GM12878 (cell line): ENCODE results near the gene MAPRE3. TPM values are rescaled to one million over a fixed set of nuclear protein-coding genes. Genes with fewer than 3 reads are reported as not detected.

Source experiments
- CEBPB ChIP-seq, 2 experiments: fragments of 150-350 bp in 1 of 2; IDR thresholded peaks; 2 replicates each; pipeline ENCODE4 v1.6.1; 2012 to 2014; ENCODE audit warnings: low read depth in 2 of 2, low read length in 2 of 2, borderline replicate concordance in 1 of 2, inconsistent platforms in 1 of 2
- CREB1 ChIP-seq: IDR thresholded peaks from 2 replicates; pipeline ENCODE4 v1.6.1; 2012; ENCODE audit warnings: low read depth, mild to moderate bottlenecking, inconsistent platforms
- CREM ChIP-seq: IDR thresholded peaks from 2 replicates; pipeline ENCODE4 v1.6.1; 2014; ENCODE audit warnings: antibody characterized with exemption, low read depth
- EP300 ChIP-seq, 2 experiments: fragments of 150-350 bp in 1 of 2; IDR thresholded peaks; 2 replicates each; pipeline ENCODE4 v1.6.1; 2011 to 2012; ENCODE audit warnings: low read depth in 2 of 2, low read length in 2 of 2, borderline replicate concordance in 1 of 2, improper control_type of control experiment in 1 of 2, inconsistent platforms in 1 of 2; ENCODE audit not compliant: control insufficient read depth in 1 of 2
- HDGF ChIP-seq: fragments of 450-650 bp; IDR thresholded peaks from 2 replicates; pipeline ENCODE4 v1.6.1; 2016; ENCODE audit warnings: antibody characterized with exemption
- PAX5 ChIP-seq: IDR thresholded peaks from 2 replicates; pipeline ENCODE4 v1.6.1; 2011; ENCODE audit warnings: low read depth, low read length, borderline replicate concordance
- POLR2AphosphoS5 ChIP-seq: IDR thresholded peaks from 2 replicates; pipeline ENCODE4 v1.6.1; 2011; ENCODE audit warnings: mild to moderate bottlenecking, low read length, inconsistent platforms
- RCOR1 ChIP-seq: conservative IDR thresholded peaks from 2 replicates; pipeline ENCODE4 v1.6.1; 2012; ENCODE audit warnings: low read depth, low read length, improper control_type of control experiment
- SIN3A ChIP-seq: IDR thresholded peaks from 2 replicates; pipeline ENCODE4 v1.6.1; 2012; ENCODE audit warnings: low read depth, low read length, improper control_type of control experiment
- SMARCA5 ChIP-seq: fragments of 450-650 bp; IDR thresholded peaks from 2 replicates; pipeline ENCODE4 v1.6.1; 2017; ENCODE audit warnings: mild to moderate bottlenecking
- SREBF1 ChIP-seq: IDR thresholded peaks from 2 replicates; pipeline ENCODE4 v1.6.1; 2012; ENCODE audit warnings: mild to moderate bottlenecking, low read length
- ZSCAN29 ChIP-seq: fragments of 450-650 bp; IDR thresholded peaks from 2 replicates; pipeline ENCODE4 v1.6.1; 2017; ENCODE audit warnings: mild to moderate bottlenecking, moderate library complexity
- polyA plus RNA-seq, 11 experiments: library from polyadenylated mRNA; depleted of rRNA in 4 of 11; unstranded in 6 of 11; stranded (reverse) in 5 of 11; fragments of >200 nt; fragmentation: Nextera tagmentation in 4 of 11; fragmentation: Illumina TruSeq in 1 of 11; extraction: Ambion mirVana in 4 of 11; extraction: Trizol in 1 of 11; gene quantifications; 1 replicate in 1 of 11; 2 replicates in 10 of 11; pipeline versions ENCODE4 v1.2.1 to v1.2.3, GENCODE V29; 2011 to 2016; ENCODE audit warnings: inconsistent platforms in 2 of 11, missing spikeins in 2 of 11, low read depth in 1 of 11
- total RNA-seq, 4 experiments: library from RNA; depleted of rRNA in 3 of 4; stranded (reverse); fragments of >200 nt in 3 of 4; fragmentation: Illumina TruSeq in 1 of 4; extraction: Trizol in 1 of 4; gene quantifications; 2 replicates each; pipeline versions ENCODE4 v1.2.1 to v1.2.3, GENCODE V29; 2013 to 2021
- TF ChIP-seq, protein P1 (sequence below): fragments of 450-650 bp; IDR thresholded peaks from 2 replicates; pipeline ENCODE4 v1.6.1; 2017; ENCODE audit warnings: mild to moderate bottlenecking, moderate library complexity
- TF ChIP-seq, protein P2 (sequence below): fragments of 450-650 bp; IDR thresholded peaks from 2 replicates; pipeline ENCODE4 v1.6.1; 2017; ENCODE audit warnings: mild to moderate bottlenecking, moderate library complexity
- TF ChIP-seq, protein P3 (sequence below): fragments of 450-650 bp; IDR thresholded peaks from 2 replicates; pipeline ENCODE4 v1.6.1; 2017; ENCODE audit warnings: mild to moderate bottlenecking, low read depth, inconsistent platforms; ENCODE audit not compliant: poor library complexity, severe bottlenecking
- TF ChIP-seq, protein P4 (sequence below): IDR thresholded peaks from 2 replicates; pipeline ENCODE4 v1.6.1; 2012; ENCODE audit warnings: low read depth, low read length, improper control_type of control experiment

Gene MAPRE3
- total and polyA plus RNA-seq, 10 of the 15 experiments (the other 5 are each of a cell fraction or from before 2014, with no cell fraction given): 0.03 to 1.3 (median 0.73) TPM; not detected in 1

DNA sequence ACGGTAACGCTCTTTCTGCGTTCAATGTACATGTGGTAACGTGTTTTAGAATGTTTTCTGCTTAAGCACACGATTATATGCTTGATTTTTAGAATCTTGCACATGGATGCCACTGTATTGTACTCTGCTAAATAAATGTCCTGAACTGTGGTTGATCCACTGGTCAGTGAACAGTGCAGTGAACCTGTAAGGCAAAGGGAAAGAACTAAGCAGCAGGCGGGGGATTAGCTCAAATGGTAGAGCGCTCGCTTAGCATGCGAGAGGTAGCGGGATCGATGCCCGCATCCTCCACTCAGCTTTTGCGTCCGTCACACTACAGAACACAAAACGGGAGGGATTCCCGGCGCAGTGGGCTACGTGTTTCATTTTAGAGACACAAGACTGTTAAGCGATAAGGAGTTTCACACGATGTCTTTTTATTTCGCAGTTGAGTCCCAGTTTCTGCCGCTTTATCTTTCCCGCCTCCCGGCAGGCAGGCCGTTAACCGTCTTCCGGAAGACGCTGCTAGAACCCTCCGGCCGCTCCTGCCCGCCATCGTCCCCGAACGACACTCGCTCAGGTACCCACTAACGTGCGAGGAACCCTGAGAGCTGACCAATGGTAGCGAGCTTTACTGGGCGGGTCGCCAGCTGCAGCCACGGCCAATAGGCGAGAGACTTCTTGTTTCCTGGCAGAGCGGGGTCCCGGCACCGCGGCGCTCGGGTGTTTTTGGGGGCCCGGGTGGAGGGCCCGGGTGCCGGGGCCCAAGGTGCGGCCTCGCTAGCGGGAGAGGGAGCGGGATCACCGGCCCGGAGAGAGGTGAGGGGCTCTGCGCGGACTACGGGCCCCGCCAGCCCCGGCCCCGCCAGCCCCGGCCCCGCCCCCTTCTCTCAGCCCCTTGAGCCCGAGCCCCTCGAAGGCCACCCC lies 80.8 kb downstream of the MAPRE3 start, which contains the start of gene AGBL5 (continued):
- TF ChIP-seq, protein P1, sequence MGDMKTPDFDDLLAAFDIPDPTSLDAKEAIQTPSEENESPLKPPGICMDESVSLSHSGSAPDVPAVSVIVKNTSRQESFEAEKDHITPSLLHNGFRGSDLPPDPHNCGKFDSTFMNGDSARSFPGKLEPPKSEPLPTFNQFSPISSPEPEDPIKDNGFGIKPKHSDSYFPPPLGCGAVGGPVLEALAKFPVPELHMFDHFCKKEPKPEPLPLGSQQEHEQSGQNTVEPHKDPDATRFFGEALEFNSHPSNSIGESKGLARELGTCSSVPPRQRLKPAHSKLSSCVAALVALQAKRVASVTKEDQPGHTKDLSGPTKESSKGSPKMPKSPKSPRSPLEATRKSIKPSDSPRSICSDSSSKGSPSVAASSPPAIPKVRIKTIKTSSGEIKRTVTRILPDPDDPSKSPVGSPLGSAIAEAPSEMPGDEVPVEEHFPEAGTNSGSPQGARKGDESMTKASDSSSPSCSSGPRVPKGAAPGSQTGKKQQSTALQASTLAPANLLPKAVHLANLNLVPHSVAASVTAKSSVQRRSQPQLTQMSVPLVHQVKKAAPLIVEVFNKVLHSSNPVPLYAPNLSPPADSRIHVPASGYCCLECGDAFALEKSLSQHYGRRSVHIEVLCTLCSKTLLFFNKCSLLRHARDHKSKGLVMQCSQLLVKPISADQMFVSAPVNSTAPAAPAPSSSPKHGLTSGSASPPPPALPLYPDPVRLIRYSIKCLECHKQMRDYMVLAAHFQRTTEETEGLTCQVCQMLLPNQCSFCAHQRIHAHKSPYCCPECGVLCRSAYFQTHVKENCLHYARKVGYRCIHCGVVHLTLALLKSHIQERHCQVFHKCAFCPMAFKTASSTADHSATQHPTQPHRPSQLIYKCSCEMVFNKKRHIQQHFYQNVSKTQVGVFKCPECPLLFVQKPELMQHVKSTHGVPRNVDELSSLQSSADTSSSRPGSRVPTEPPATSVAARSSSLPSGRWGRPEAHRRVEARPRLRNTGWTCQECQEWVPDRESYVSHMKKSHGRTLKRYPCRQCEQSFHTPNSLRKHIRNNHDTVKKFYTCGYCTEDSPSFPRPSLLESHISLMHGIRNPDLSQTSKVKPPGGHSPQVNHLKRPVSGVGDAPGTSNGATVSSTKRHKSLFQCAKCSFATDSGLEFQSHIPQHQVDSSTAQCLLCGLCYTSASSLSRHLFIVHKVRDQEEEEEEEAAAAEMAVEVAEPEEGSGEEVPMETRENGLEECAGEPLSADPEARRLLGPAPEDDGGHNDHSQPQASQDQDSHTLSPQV: 0 out of 2 replicates have a peak, but pooled peaks have one; percentile 46
- TF ChIP-seq CEBPB (IDR thresholded peaks at IDR 0.05; ENCODE audit: borderline replicate concordance in 1 of 2, low read depth in 2 of 2, low read length in 2 of 2) (peak in 1 of 2 experiments; percentile 37; a peak in 1 of 4 replicates), SIN3A (peak; percentile 84), EP300 (IDR thresholded peaks at IDR 0.05; ENCODE audit: borderline replicate concordance in 1 of 2, control insufficient read depth in 1 of 2, low read depth in 2 of 2, low read length in 2 of 2) (no peak; a peak in 1 of 4 replicates), CREB1 (peak; percentile 54), HDGF (peak; percentile 26; the same call in 1 of the 2 replicates), PAX5 (peak; percentile 8; the same call in 1 of the 2 replicates), ZSCAN29 (peak; percentile 89), SMARCA5 (peak; percentile 92), POLR2AphosphoS5 (peak; percentile 88), CREM (peak; percentile 41; the same call in 1 of the 2 replicates), SREBF1 (no peak), RCOR1 (no peak)
- TF ChIP-seq, protein P2, sequence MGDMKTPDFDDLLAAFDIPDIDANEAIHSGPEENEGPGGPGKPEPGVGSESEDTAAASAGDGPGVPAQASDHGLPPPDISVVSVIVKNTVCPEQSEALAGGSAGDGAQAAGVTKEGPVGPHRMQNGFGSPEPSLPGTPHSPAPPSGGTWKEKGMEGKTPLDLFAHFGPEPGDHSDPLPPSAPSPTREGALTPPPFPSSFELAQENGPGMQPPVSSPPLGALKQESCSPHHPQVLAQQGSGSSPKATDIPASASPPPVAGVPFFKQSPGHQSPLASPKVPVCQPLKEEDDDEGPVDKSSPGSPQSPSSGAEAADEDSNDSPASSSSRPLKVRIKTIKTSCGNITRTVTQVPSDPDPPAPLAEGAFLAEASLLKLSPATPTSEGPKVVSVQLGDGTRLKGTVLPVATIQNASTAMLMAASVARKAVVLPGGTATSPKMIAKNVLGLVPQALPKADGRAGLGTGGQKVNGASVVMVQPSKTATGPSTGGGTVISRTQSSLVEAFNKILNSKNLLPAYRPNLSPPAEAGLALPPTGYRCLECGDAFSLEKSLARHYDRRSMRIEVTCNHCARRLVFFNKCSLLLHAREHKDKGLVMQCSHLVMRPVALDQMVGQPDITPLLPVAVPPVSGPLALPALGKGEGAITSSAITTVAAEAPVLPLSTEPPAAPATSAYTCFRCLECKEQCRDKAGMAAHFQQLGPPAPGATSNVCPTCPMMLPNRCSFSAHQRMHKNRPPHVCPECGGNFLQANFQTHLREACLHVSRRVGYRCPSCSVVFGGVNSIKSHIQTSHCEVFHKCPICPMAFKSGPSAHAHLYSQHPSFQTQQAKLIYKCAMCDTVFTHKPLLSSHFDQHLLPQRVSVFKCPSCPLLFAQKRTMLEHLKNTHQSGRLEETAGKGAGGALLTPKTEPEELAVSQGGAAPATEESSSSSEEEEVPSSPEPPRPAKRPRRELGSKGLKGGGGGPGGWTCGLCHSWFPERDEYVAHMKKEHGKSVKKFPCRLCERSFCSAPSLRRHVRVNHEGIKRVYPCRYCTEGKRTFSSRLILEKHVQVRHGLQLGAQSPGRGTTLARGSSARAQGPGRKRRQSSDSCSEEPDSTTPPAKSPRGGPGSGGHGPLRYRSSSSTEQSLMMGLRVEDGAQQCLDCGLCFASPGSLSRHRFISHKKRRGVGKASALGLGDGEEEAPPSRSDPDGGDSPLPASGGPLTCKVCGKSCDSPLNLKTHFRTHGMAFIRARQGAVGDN: peak; percentile 92
- TF ChIP-seq, protein P3, sequence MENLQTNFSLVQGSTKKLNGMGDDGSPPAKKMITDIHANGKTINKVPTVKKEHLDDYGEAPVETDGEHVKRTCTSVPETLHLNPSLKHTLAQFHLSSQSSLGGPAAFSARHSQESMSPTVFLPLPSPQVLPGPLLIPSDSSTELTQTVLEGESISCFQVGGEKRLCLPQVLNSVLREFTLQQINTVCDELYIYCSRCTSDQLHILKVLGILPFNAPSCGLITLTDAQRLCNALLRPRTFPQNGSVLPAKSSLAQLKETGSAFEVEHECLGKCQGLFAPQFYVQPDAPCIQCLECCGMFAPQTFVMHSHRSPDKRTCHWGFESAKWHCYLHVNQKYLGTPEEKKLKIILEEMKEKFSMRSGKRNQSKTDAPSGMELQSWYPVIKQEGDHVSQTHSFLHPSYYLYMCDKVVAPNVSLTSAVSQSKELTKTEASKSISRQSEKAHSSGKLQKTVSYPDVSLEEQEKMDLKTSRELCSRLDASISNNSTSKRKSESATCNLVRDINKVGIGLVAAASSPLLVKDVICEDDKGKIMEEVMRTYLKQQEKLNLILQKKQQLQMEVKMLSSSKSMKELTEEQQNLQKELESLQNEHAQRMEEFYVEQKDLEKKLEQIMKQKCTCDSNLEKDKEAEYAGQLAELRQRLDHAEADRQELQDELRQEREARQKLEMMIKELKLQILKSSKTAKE: peak; percentile 83
- TF ChIP-seq, protein P4, sequence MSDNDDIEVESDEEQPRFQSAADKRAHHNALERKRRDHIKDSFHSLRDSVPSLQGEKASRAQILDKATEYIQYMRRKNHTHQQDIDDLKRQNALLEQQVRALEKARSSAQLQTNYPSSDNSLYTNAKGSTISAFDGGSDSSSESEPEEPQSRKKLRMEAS: peak; percentile 94
